Activated effector memory CD4-positive, alpha-beta T cell treated with anti-CD3 and anti-CD28 coated beads, Interleukin-2, amount 50 U/mL, for 16 hours (primary cell): ENCODE results near the gene IDH3B.
"Not testable (repeated sequence)": the region's sequence is repeated elsewhere in the genome, so short reads cannot be mapped to it uniquely, and the experiment has no call there.

Experiments
- DNase-seq: peaks from one replicate; pipeline ENCODE4 v3.0.0-alpha.2; 2020

IDH3B gene

DNA sequence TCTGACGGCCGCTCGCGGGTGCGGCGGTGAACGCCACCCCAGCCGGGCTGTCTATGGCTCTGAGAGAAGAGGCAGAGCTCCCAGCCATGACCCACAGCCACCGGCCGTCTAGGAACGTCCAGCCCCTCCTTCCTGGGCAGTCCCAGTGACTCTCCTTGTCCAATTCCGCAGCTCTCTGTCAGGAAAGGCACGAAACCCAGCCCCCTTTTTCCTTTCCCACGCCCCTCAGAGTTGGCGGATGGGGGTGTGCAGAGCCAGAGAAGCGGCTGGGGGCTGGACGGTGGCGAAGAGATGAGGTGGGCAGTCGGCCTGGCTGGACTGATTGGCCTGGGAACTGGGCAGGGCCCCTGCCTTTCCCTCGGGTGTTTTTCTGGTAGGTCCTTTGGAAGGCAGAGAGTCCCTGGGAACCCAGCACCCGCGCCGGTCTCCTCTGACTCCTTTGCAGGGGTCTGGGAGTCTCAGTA lies 30.0 kb upstream of the IDH3B start:
- DNase-seq, result no peak

DNA sequence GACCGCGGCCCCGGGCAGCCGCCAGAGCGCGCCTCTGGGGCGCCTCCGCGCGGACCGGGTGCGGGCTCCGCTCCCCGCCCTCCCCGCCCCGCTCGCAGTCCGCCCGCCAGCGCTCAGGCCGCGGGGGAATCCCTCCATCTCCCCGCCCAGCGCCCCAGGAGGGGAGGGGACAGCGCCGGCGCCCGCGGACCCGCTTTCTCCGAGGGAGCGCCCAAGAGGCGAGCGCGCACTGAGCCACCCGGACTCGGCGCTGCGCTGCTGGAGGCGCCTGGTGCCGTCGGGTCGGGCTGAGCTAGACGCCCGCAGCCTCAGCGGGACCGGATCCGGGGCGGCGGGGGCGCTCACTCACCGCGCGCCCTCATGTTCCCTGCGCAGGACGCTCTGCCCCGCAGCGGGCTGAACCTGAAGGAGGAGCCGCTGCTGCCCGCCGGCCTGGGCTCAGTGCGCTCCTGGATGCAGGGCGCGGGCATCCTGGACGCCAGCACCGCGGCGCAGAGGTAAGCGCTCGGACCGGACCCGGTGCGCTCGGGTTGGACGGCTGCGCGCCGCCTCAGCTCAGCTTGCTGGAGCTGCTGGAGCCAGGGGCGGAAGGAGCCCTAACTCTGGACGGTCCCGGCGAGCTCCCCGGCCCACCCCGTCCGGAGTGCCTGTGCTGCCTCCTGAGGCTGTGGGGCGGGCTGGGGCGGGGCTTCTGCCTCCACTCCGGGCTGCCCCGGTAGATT lies 29.4 kb upstream of the IDH3B start:
- DNase-seq, result peak; percentile 82

DNA sequence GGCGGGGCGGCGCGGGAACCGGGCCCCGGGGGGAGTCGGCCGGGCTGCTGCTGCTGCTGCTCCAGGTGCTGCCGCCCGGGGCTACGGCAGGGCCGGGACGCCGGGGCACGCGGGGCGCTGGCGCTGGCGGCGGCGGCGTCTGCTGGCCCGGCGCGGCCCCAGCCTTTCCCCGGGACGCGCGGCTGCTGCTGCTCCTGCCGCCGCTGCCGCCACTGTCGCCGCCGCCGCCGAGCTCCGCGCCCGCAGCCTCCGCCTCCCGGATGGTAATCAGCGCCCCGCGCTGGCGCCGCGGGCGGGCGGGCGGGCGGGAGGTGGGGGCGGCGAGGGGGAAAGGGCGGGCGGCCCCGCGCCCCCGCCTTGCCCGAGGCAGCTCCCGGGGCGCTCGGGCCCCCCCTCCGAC lies 28.9 kb upstream of the IDH3B start:
- DNase-seq, result peak; percentile 71

DNA sequence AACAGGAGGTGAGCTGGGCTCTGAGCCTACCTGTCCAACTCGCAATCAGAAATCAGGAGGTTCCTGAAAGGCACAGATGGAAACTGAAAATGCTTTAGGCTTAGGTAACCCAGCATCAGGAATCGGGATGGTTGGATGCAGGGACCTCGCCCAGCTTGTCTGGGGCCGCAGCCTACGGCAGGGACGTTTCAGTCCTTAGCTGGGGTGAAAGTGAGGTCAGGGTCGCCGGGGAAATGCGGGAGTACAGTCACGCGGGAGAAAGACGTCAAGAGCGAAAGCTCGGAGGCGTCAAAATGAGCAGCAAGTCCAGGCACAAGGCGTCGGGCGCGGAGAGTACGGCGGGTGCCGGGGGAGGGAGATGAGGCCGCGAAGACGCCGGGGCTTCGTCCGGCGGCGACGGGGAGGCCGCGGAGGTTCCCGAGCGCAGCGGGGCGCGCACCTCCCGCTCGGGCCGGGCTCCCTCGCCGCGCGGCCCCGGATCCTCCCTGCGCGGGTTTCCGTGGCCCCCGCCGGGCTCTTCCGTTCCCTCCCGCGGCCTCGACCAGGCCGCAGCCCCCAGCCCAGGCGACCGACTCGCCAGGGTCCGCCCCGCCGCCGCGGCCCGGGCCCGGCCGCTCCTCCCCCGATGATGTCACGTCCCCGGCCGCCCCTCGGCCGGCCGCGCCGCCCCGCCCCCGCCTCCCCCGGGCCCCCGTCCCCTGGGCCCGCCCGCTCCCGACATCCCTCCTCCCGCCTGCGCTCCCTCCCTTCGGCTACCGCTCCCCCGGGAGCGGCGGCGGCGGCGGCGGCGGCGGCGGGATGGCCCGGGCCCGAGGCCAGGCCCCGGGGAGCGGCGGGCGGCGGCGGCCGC lies 28.2 kb upstream of the IDH3B start, which contains the start of gene EBF4:
TSS of gene EBF4 (plus strand) at position 745 of the 850 bp plus-strand sequence. CDS start 866 bp downstream, outside the sequence.
- DNase-seq, result peak; percentile 73

DNA sequence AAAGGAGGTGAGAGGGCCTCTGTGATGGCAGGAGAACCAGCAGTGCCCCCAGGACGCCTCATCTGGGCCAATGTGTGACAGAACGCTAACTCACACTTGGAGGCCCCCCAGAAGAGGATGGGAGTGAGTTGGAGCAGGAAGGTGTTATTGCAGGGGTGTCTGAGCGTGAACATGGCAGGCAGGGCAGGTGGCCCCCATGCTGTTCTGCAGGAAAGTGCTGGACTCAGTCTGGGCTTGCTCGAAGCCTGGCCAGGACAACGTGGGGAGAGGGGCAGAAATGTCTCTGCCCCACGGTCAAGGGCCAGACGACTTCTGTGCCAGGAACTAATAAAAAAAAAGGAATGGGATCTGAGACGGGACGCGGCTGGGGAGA lies 27.6 kb upstream of the IDH3B start:
- no peak for DNase-seq

DNA sequence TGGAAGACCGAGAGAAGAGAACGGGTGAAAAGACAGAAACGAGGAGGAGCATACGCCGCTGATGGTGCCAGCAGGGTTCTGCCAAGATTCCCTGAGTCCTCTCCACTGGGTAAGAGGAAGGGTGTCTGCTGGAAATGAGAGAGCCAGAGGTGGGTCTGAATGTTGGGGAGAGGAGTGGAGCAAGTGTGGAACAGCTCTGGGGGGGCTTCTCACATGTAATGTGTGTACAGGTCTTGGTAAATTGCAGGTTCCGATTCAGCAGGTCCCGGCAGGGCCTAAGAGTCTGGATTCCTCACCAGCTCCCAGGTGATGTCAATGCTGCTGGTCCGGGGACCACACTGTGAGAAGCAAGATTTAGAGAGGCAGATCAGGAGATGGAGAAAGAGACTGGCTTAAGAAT lies 27.1 kb upstream of the IDH3B start:
- DNase-seq, result no peak

DNA sequence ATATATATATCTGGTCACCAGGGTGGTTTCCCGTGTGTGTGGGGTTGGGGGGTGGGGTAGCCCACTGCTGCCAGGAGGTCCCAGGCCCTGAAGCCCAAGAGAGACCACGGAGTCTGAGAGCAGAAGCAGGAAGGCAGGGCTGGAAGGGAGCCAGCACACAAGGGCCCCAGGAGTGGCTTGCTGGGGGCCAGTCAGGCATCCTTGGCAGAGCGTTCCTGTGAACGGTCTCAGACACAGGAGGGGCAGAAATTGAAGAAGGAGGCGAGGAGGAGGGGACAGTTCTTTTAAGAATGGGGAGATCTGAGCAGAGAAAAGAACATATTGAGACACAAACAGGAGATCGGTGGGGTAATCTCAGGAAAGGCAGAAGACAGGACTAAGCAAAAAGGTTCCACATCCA lies 26.7 kb upstream of the IDH3B start:
- DNase-seq, result no peak

DNA sequence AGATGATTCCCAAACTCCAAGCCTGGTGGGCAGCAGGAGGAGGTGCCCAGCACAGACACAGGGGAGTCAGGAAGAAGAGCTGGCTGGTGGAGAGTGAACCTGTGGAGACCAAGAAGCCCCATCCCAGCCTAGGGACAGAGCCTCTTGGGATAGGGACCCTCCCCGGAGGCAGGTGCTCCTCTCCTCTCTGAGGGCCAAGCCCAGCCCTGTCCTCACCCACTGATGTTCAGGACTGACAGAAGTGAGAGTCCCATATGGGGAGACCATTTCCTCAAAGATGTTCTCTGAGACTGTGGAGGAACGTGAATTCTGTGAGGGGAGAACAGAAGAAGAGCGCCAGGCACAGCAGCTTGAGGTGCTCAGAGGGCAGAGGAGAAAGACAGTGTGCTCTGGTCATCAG lies 26.2 kb upstream of the IDH3B start:
- DNase-seq, result no peak

DNA sequence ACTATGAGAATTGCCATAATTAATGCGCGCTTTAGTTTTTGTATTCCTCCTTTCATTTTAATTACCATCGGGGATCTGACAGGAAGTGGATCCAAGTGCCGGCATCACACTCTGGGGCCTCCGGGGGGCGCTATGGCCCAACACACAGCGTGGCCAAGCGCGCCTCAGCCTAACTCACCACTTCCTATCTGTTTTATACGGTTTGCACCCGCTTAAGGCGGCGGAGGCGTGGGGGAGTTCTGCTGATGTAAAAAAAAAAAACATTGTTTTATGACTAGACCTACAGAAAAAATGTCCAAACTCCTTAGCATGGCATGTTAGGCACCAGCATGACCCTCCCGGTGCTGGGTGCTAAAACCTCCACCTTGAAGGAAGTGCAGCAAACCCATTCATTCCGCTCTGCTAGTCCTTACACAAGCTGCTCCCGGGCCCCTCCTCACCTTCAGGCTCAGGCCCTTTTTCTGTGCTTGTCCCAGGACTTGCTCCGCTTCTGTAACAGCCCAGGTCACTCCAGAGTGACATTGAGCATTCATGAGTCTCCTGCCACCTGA lies 24.1 kb upstream of the IDH3B start:
- peak; percentile 87 for DNase-seq

DNA sequence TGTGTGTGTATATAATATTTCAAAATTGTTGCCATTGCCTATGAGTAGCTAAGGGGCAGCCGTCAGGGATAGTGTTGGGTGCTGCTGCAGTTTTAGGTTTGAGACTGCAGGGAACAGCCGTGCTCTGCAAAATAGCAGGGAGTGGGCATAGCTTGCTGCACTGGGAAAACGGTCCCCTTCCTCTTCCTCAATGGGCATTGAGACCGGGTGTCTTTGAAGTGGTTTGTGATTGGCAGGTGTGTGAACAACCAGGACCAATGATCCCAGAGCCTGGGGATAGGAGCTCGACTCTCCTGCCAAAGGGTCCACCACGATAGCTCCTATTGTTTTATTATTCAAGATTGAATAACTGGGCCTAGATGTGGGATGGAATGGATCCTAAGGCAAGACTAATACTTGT lies 23.5 kb upstream of the IDH3B start:
- DNase-seq, result no peak

DNA sequence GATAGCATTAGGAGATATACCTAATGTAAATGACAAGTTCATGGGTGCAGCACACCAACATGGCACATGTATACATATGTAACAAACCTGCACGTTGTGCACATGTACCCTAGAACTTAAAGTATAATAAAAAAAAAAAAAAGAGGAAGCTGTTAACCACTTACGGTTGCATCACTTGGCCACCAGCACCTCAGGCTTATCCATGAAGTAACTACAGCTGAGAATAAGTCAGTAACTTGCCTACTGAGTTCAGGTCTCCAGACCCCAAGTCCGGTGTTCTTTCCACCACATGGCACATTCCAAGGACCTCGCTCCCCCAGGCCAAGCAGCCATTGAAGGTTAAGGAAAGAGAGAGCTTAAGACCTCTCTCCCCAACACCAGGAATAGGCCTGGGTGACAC lies 20.8 kb upstream of the IDH3B start:
- not testable (repeated sequence) for DNase-seq

DNA sequence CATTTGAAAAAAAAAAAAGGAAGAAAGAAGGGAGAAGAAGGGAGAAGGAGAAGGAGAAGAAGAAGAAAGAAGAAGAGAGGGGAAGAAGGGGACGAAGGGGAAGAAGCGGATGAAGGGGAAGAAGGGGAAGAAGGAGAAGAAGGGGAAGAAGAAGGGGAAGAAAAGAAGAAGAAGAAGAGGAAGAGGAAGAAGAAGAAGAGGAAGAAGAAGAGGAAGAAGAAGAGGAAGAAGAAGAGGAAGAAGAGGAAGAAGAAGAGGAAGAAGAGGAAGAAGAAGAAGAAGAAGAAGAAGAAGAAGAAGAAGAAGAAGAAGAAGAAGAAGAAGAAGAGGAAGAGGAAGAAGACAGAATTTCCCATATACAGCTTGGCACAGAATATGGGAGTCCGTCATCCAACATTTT lies 18.0 kb upstream of the IDH3B start:
- not testable (repeated sequence) for DNase-seq

DNA sequence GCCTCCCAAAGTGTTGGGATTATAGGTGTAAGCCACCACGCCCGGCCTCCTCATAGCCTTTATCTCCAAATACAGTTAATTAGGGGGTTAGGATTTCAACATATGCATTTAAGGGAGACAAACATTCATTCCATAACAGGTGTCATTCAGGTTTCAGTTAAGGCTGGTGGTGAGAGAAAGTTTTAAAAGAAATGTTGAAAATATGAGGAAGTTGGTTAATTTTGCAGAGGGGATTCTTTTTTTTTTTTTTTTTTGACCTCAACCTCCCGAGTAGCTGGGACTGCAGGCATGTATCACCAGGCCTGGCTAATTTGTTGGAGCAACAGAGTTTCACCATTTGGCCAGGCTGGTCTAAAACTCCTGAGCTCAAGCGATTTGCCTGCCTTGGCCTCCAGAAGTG lies 16.0 kb upstream of the IDH3B start:
- no peak for DNase-seq

DNA sequence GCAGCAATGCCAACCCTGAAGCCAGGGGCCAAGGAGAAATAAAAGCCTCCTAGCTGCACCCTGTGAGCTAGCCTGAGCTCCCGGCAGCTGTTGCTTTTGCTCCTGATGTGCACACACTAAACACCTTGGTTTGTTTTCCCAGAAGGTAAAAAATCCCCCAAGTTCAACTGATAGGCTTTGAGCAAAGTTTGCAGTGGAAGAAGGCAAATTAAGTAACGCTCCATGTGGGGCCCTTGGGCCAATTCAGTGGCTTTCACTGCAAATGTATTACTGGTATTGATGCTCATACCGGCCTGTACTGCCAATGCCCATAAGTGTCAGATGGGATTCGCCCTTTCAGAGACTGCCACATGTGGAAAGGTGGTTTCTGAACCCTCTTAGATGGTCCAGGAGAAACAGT lies 9.4 kb upstream of the IDH3B start:
- no peak for DNase-seq

DNA sequence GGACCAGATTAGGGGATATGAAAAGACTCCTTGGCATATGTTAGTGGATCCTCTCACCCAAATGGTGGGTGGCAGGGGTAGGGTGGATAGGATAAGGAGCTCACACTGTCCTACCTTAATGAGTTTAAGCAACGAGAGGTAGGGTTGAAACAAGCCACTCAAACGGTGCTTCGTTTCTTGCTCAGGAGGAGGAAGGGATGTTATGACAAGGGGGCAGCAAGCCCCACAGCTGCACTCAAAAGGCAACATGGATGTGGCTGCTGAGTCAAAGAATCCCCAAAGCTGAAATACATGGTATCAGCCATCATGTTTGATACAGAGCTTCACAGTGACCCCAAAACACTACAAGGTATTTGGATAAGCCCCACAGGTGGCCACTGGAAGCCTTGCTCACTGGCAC lies 8.4 kb upstream of the IDH3B start:
- no peak for DNase-seq

DNA sequence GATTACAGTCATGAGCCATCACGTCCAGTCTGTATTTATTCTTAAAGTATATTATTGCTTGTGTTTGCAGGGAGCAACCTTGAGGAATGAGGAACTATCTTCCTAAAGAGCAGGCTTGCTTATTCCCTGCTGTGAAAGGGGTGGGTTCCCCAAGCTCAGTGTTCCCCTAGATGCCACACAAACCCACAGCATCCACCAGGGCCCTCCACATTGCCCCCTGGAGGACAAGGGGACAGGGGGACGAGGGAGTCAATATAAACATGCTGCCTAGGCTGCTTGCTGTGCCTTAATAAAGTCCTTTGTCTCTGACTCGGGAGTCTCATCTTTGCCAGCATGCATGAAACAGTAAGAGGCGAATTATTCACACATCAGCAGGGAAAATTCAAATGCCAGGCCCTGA lies 8.0 kb upstream of the IDH3B start:
- no peak for DNase-seq

DNA sequence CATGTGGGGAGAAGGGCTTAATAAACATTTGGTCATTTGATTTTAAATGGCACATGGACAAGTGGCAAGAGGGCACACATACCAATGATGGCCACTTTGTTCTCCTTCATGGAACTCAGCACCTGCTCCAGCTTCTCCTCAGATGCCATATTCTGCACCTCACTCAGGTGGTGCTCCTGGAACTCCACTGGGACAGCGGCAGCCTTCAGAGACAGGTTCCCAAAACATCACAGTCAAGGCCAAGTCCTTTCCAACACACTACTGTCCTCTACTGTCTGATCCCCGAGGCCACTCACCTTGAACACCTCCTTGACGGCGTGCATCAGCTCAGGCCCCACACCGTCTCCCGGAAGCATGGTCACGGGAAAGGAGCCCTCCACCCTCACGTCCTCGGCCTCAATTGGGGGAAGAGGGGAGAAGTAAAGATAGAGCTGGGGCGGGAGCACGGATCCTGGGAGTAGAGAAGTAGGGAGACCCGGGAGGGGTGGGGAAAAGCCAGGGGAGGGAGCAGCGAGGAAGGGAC lies 591 bp downstream of the IDH3B start:
- no peak for DNase-seq

DNA sequence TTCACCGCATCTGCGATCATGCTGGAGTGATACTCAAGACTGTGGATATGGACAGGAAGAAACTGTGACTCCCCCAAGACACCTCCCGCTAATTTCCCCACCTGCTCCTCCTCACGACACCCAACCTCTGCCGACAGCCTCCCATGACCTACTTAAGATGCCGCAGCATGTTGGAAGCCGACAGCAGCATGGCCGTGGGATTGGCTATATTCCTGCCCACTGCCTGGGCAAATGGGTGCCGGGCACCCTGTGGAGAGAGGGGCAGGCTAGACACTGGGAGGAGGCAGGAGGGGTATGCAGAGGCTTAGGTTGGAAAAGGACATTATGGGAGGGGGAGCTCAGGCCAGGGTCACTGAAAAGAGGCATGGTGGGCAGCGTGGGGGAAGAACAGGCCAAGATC lies 4.5 kb downstream of the IDH3B start:
- no peak for DNase-seq

DNA sequence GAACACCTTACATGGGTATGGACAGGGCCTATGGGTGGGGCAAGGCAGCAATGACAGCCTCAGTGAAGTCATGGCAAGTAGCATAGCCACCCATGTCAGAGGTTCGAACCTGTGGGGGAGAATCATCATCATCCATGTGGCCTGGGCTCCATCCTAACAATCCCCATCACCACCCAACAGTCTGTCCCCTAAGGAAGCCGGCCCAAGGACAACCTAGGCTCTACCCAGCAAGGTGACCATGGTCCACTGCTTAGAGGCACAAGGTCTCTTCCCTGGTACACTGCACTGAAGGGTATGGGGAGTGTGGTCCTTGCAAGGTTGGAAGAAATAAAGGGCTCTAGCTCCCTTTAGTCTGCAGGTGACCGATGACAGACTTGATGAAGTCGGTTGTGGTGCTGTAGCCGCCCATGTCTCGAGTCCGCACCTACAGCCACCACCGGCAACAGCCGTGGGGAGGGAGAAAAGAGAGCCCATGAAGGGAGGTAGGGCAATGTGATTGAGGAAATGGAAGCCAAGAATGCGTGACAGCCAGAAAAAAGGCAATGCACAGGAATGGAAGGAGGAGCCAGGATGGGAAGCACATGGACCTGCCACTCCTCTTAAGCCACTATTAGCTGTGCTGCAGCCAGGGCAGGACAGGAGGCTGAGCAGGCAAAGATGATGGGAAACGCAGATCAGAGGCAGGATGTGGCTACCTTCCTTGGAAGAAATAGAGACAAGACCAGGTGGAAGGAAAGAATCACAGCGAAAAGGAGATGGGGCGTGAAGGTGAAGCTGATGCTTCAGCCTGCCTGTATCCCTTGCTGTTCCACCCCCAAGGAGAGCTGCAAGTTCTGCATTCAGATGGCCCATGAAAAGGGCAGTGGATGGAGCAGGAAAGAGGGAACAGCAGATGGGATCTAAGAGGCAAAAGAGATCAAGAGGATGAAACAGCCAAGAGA lies 5.3 kb downstream of the IDH3B start:
- no peak for DNase-seq

DNA sequence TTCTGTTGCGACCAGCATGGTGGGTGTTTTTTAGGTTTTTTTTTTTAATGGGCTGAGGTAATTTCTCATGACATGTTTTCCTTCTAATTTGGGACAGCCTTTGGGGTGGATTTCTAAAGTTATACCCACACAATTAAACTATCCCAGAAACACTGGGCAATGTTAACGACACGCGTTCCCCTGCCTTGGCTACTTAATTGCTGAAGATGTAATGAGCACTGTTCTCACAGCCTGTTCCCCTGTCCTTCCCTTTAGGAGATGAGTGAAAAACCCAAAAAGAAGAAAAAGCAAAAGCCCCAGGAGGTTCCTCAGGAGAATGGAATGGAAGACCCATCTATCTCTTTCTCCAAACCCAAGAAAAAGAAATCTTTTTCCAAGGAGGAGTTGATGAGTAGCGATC lies 6.3 kb downstream of the IDH3B start:
- no peak for DNase-seq

DNA sequence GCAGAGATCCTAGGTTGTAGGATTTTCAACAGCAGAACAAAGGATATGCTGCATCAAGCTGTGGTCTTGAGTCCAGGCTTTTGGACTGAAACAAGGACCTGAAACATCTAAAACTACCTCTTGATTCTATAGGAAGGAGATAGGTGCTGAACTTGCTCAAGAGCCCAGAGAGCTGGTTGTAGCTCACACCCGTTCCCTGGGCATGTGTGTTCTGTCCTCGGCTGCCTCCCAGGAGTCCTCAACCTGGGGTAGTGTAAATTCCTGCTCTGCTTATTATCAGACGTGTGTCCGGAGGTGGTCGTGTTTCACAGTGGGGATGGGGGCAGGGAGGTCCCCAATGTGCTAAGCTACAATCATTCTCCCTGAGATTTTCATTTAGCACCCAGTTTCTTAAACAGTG lies 6.8 kb downstream of the IDH3B start:
- no peak for DNase-seq

DNA sequence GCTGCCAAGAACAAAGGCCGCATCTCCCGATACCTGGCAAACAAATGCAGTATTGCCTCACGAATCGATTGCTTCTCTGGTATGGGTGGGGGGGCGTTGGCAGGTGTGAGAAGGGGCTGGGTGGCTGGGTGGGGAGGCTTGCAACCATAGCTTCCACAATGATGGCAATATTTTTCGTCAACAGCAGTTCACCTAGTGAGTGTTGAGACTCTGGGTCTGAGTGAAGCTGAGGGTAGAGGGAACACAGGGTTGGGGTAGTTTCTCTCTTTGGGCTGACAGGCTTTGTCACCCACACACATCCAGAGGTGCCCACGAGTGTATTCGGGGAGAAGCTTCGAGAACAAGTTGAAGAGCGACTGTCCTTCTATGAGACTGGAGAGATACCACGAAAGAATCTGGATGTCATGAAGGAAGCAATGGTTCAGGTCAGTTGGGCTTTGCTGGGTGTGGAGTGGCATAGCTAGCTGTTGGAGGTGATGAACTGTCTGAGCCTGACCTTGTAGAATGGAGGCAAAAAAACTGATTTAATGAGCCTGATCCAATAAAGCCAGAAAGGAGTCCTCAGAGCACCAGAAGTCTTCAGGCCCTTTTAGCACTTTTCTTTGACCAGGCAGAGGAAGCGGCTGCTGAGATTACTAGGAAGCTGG lies 7.4 kb downstream of the IDH3B start:
- DNase-seq, result no peak
